NCI-H1048 (cell line): Measurements from ENCODE around the gene CMIP.

Experiments
- DNase-seq: peaks from one replicate; lab custom pipeline; 2025; lab: John Stamatoyannopoulos, UW

Gene CMIP

DNA sequence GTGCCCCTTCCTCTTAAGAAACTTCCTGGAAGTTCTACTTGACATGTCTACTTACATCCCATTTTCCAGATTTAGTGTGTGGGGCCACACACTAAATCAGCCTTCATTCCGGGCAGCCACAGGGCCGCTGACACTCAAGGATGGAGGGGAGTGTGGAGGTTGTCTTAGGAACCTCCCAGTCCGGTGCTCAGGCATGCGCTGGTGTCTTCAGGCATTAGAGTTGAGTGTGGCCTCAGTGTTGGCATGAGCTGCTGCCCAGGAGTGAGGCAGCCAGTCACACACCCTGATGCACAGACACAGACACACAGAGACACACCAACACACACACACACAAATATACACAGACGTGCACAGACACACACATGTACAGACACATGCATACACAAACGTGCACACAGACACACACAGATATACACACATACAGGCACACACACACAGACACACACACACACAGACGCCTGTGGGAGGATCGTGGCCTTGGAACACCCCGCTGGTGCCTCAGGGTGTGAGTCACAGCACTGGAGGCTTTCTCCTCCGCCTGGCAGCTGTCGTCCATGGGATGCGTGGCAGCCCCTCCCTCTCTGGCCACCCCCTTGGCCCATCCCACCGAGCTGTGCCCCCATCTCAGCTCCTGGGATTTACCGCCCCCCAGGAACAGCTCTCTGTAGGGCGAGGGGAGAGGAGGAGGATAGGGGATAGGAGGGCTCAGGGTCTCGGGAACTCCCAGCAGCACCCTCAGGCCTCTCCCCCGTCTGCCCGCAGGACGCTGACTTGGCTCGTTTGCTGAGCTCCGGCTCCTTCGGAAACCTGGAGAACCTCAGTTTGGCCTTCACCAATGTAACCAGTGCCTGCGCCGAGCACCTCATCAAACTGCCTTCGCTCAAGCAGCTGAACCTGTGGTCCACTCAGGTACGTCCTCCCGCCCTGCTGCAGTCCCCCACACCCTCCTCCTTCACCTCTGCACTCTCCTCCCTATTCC lies 258.9 kb downstream of the CMIP start:
- no peak for DNase-seq

DNA sequence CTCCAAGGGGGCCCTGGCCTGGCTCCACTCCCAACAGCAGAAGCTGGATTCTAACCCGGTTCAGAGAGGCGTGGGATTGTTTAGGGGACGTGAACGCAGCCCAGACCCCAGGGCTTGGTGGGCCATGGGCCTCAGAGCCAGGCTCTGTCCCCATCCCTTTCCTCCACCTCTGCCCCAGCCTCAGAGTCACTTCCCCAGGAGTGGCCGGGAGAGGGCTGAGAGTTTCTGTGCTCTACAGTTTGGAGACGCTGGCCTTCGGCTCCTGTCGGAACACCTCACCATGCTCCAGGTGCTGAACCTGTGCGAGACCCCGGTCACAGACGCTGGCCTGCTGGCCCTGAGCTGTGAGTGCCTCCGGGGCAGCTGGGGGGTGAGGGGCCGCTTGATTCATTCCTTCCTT lies 260.7 kb downstream of the CMIP start:
- no peak for DNase-seq

DNA sequence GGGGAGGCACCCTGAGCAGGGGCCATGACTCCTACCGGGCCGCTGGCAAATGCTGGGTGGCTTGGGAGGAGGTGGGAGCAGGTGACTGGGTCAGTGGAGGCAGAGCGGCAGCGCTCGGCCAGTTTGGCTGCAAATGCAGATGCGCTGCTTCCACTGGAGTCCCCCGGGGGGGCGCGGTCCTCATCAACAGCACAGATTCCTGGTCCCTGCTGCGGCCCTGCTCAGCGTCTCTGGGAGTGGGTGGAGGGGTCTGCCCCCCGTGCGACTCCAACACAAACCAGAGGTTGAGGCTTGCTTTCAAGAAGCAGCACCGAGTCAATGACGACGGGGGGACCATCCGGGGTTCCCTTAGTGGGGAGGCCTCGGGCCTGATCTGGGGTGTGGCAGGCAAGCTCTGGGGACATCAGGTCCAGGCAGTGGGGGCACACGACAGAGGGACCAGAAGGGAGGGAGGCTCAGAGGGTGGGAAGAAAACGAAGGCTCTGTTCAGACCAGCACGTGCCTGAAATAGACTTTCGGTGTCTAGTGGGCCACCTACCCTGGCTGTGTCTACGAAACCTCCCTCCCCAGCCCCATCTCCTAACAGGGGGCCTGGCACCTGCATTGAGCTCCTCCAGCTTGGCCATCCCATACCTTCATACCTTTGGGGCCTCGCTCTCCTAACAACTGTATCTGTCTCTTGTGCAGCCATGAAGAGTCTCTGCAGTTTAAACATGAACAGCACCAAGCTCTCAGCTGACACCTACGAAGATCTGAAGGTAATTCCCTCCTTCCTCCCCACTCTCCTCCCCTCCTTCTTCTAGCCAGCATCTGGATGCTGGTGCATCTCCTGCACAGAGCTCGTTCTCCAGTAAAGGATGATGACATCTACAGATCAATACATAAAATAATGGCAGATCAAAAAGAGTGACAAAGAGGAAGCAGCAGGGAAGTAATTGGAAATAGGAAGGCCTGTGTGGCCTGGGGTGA lies 262.0 kb downstream of the CMIP start:
- DNase-seq = no peak

DNA sequence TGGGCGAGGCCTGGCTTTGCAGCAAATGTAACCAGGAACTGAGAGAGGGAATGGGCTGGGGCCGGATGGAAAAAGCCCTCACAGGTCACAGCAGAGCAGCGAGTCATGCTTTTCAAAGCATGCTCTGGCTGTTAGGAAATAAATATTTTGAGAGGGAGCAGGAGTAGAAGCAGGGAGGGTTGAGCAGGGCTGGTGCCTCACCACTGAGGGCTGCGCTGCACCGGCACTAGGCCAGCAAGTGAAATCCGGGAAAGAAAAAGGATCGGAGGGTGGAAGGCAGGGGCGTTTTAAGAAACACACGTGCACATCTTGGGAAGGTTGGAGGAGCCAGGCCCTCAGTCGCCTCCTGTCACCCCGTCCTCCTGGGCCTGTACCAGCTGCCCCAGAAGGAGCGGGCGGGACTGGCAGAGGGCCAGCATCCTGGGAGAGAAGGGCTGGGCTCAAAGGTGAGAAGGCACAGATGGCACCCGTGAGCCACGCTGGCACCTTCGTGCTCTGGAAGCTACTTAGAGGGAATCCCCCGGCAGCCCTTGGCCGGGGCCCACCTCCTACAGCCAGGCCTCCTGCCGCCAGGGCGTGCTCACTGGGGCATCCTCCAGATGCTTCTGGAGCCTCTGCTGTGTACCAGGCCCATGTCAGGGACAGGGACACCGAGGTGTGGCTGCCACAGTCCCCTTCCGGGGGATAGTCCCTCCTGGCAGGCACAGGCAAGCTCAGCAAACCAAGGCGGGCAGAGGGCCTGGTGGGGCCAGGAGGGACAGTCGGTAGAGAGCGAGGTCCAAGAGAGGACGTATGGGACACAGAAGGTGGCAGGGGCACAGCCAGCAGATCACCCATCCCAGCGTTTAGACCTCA lies 263.0 kb downstream of the CMIP start:
- no peak for DNase-seq

DNA sequence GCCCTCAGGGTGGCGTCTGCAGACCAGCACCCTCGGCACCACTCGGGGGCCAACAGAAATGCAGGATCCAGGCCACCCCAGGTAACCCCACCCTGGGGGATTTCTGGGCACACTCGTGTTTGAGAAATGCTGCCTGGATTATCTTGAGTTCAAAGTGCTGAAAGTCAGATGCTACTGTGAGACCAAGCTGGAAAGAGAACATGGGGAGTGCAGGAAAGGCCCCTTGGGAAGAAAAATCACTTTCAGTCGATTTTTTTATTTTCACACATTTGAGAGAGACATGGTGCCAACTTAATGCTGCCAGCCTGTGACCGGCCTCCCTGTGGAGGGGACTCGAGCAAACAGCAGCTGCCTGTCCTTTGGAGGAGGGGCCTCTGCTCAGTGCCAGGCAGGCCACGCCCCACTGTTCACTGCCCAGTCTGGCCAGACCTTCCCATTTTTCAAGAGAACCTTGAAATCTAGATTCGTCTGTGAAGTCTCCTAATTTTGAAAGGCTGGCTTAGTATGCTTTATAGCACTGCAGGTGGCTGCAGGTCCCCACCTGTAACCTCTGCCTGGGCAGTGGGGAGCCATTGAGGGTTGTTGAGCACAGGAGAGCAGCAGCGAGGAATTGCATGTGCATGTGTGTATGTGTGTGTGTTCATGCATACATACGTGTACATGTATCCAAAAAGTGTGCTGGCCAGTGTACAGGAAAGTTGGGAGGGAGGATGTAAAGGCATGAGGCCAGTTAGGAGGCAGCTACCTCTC lies 263.8 kb downstream of the CMIP start:
- DNase-seq = no peak

DNA sequence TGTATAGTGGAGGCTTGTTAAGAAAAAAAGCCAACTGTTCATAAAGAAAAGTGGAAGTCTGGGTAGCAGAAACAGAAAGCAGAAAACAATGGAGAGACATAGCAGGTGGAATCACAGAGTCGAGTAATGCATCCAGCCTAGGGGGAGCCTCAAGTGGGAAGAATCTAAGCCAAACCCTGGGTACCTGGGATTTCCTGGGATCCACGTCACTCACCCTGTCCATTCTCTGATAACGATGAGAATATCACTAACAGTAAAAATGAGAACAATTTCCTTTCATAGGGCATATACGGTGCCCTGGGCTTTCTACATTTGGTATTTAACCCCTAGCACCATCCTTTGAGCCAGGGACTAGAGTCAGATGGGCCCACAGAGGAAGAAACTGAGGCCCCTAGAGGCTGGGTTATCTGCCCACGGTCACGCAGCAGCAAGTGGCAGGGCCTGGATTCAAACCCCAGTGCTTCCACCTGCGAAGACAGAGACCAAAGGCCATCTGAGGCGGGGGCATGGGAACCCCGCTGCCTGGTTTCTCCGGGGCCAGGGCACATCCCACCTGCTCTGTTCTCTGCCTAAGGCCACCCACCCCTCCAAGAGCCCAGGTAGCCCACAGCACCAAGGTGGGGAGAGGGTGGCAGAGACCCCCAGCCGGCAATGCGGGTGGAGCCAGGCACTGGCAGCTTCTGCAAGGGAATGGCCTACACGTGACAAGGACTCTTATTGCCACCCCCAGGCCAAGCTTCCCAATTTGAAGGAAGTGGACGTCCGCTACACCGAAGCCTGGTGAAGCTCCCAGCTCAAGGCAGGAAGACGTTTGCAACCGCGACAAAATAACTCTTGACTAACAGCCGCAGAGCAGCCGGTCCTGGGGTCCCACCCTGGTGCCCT lies 264.6 kb downstream of the CMIP start:
- no peak for DNase-seq

DNA sequence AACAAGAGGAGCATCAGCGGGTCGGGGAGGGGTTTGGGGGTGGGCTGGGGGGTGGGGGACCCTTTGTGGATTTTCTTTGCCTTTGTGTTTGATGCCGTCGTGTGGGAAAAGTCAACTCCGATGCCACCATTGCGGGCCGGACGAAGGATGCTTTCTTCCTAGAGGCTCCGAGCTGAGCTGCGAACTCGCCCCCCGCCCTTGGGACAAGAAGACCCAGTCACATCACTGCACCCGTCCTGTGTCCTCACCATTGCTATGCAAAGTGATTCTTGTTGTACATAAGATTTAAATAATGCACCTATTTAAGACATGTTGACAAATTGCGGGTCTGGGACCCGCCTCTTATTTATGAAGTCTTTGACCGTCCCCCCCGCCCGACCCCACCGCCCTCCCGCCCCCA lies 265.4 kb downstream of the CMIP start:
- no peak for DNase-seq

DNA sequence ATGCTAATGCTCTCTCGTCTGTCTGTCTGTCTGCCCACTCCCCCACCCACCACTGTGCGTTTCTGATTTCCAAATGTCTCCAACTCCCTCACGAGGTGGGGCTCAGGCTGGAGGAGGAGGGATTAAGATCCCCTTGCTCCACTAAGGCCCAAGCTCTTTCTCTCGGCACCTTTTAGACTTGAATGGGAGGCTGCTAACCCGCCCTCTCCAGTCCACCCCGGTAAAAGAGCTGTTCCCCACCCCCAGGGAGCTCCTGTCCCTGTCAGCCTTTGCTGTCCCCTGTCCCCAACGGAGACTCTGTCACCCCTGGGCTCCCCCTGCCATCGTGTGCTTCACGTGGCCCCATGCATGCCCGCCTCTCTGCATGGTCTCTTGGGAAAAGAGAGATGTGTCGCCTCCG lies 266.0 kb downstream of the CMIP start:
- no peak for DNase-seq

DNA sequence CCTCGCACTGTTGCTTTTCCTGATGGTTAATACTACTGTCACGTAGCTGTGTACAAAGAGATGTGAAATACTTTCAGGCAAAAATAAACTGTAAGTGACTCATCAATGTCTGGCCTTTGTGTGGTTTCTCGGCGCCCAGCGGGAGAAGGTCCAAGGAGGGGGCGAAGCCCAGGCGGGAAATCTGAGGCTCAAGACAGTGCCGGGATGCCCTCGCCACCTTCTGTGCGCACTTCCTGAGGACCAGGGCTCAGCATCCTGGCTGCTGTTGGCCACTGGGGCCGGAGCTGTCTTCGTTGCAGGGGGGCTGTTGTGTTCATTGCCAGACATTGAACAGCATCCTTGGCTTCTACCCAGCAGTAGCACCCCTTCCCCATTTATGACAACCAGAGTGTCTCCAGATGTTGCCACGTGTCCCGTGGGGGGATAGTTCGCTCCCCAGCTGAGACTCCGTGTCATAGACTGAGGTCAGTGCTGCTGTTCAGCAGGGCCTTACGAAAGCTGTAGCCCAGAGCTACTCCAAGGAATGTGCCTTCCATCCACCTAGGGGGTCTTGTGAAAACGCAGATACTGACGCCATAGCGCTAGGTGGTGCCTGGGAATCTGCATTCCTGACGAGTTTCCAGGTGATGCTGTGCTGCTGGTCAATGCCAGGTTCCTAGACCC lies 267.2 kb downstream of the CMIP start:
- no peak for DNase-seq

DNA sequence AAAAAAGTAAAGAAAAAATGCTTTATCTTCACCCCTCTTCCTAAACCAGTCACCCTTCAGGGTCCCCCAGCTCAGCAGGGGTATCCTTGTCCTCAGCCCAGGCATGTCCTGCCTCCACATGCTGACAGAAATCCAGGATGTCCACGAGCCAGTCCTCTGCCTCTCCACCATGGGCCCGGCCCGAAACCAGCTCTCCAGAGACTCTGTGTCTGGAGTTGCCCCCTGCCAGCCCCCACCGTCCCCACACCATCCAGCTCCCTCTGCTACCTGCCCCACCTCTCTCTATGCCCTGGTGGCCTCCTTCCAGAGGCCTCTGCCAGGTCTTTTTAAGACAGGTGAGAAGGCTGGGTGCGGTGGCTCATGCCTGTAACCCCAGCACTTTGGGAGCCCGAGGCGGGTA lies 268.1 kb downstream of the CMIP start:
- no peak for DNase-seq

DNA sequence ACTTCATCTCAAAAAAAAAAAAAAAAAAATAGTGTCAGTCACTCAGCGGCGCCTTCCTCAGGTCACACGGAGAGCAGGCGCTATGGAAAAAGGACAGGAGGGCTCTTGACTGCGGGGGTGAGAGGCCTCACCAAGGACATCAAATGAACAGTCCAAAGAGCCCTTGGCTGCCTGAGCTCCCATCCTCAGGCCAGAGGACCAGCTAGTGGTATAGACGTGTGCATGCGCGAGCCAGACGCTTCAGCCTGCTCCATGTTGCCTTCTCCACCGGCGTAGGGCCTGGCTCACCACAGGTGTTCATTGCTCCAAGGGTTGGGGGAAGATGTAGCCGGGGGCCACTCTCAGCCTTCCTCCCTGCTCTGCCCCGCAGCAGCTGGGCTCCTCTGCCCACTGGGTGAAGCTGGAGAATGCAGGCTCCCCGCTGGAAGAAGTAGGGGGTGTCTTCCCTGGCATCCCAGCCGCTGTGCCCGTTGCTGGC lies 268.7 kb downstream of the CMIP start:
- no peak for DNase-seq

DNA sequence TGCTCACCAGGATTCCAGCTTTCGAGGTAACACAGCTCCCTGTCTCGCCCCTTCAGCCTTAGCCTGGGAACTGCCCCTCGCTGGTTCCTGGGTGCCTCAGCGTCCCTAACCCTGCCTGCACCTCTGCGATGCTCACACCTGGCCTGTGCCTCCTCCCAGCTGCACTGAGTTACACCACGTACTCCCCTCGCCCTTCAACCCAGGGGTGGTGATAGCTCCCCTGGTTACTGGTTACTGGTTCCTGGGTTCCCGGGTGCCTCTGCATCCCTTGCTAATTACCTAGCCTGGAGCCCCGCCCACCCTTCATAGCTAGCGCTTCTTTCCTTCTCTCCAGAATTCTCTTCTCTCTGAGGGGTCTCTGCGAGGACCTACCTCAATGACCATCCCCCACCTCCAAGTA lies 269.2 kb downstream of the CMIP start:
- DNase-seq = no peak

DNA sequence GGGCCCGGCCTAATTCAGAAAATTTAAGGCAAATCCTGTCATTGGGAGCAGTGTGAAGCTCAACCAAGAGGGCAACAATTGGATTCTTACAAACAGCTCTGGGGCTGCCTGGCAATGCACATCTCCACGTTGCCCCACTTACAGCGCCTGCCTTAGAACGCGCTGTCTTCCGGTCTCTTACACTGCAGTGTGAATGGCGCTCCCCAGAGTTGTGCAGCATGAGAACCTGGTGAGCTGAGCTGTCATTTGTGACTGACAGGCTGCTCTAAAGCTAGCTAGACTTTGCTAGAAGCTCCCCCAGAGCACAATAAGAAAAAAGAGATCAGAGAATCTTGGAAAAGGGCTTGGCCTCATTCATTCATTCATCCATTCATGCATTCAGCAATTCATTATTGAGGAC lies 270.0 kb downstream of the CMIP start:
- no peak for DNase-seq

DNA sequence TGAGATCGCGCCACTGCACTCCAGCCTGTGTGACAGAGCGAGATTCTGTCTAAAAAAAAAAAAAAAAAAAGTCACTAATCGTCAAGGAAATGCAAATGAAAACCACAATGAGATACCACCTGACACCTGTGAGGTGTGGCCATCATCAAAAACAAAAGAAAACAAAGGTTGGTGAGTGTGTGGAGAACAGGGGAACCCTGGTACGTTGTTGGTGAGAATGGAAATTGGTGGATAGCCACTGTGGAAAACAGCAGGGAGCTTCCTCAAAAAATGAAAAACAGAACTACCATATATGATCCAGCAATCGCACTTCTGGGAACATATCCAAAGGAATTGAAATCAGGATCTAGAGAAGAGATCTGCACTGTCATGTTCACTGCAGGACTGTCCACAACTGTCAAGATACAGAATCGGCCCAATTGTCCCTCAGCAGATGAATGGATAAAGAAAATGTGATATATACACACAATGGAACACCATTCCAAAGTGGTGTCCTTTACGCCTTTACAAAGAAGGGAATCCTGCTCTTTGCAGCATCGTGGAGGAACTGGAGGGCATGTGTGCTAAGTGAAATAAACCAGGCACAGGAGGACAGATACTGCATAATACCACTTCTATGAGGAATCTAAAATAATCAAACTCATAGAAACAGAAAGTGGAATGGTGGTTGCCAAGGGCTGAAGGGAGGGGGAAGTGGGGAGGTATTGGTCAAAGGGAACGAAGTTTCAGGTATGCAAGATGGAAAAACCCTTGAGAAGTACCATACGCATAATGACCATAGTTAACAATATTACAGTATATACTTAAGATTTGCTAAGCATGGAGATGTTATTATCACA lies 271.0 kb downstream of the CMIP start:
- no peak for DNase-seq

DNA sequence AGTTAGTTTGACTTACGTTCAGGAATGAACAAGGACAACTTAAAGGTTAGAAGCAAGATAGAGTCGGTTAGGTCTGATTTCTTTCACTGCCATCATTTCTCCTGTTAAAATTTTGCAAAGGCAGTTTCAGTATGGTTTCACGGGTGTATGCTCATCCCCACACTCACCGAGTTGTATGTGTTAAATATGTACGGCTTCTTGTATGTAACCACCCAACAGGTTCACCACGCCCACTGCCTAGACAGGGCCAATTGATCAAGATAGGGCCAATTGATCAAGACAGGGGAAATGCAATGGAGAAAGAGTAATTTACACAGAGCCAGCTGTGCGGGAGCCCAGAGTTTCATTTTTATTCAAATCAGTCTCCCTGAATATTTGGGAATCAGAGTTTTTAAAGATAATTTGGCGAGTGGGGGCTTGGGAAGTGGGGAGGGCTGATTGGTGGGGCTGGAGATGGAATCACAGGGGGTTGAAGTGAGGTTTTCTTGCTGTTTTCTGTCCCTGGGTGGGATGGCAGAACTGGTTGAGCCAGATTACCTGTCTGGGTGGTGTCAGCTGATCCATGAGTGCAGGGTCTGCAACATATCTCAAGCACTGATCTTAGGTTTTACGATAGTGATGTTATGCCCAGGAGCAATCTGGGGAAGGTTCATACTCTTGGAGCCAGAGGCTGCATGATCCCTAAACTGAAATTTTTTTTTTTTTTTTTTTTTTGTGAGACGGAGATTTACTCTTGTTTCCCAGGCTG lies 272.0 kb downstream of the CMIP start:
- DNase-seq = no peak

DNA sequence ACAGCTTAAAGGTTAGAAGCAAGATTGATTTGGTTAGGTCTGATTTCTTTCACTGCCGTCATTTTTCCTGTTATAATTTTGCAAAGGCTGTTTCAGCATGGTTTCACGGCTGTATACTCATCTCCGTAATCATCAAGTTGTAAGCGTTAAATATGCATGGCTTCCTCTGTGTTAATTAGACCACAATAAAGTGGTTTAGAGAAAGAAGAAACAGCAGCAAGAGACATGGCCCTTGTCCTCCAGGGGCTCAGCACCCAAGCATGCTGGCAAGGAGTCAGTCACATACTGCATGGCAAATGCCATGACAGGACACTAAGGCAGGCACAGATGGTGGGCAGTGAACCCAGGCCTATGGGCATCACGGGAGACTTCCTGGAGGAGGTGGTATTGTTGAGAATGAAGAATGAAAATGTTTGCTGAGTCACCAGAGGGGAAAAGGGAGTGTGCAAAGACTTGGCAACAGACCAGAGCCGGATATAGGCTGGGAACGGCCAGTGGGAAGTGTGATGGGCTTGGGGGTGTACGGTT lies 273.1 kb downstream of the CMIP start:
- DNase-seq = no peak

DNA sequence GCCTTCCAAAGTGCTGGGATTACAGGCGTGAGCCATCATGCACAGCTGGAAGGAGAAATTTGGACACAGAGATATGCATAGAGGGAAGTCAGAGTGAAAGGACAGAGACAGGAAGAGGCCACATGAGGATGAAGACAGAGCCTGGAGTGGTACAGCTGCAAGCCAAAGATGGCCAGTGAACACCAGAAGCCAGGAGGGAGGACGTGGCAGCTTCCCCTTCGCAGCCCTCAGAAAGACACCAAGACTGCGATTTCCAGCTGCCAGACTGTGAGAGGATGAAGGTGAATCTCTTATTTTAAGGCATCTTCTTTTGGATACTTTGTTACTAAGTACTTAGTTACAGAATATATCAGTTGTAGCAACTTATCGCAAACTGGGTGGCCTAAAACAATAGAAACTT lies 274.0 kb downstream of the CMIP start:
- DNase-seq = no peak
